Adrenal gland (tissue), 12 donors: Measurements from ENCODE around the gene NOVA1. TPM values are rescaled to one million over a fixed set of nuclear protein-coding genes. Genes with fewer than 3 reads are reported as not detected.

ENCODE experiments used
- DNase-seq, 7 donors: peaks; one replicate each; pipeline ENCODE4 v3.0.0-alpha.2; 2019 to 2020
- H3K27ac ChIP-seq, 5 donors: fragments of 200-600 bp; sonication (generic) in 4 of 5; 1 replicate in 3 of 5; 2 replicates in 2 of 5; pipeline versions ENCODE4 v1.5.1 to v1.8.0; 2016 to 2020; ENCODE audit warnings: mild to moderate bottlenecking in 1 of 5
- H3K27me3 ChIP-seq: fragments of 200-600 bp; 2 replicates; pipeline ENCODE4 v1.8.0; 2021
- H3K36me3 ChIP-seq, 2 donors: fragments of 200-600 bp; replicated peaks in 1 of 2; 1 replicate in 1 of 2; 2 replicates in 1 of 2; pipeline versions ENCODE4 v1.5.1 to v1.8.0; 2018 to 2022
- H3K4me1 ChIP-seq, 2 donors: fragments of 200-600 bp; replicated peaks in 1 of 2; 1 replicate in 1 of 2; 2 replicates in 1 of 2; pipeline versions ENCODE4 v1.5.1 to v1.8.0; 2018 to 2021
- H3K4me3 ChIP-seq, 4 donors: fragments of 200-600 bp; sonication (generic) in 3 of 4; one replicate each; pipeline ENCODE4 v1.5.1; 2016 to 2018
- H3K9me3 ChIP-seq, 3 donors: fragments of 200-600 bp; sonication (generic) in 1 of 3; replicated peaks in 1 of 3; 1 replicate in 2 of 3; 2 replicates in 1 of 3; pipeline versions ENCODE4 v1.5.1 to v1.8.0; 2016 to 2021
- CTCF ChIP-seq, 6 experiments: fragments of 450-650 bp in 4 of 6; fragments of 200-600 bp in 2 of 6; sonication (generic) in 1 of 6; IDR thresholded peaks; 1 replicate in 5 of 6; 2 replicates in 1 of 6; pipeline versions ENCODE4 v1.5.1 to v1.8.0; 2016 to 2021; ENCODE audit warnings: antibody characterized with exemption in 6 of 6, mild to moderate bottlenecking in 2 of 6, moderate library complexity in 1 of 6
- POLR2A ChIP-seq, 2 donors: fragments of 450-650 bp; IDR thresholded peaks; one replicate each; pipeline ENCODE4 v1.6.1; 2017; ENCODE audit warnings: antibody characterized with exemption in 2 of 2, mild to moderate bottlenecking in 2 of 2, moderate library complexity in 1 of 2
- WGBS, 4 donors: extraction: QIAGEN DNeasy Blood & Tissue Kit in 2 of 4; methylation state at CpG; one replicate each; pipeline versions ENCODE4 v1.1.5 to v1.1.7; 2013 to 2017; 5-methylcytosine and 5-hydroxymethylcytosine counted together
- intact Hi-C, 2 donors: fragments of 100-400 bp; cut with DNase I; formaldehyde crosslinking; loops; one replicate each; pipeline versions ENCODE4 v1.14.1 to v1.15.0; 2022 to 2023
- polyA plus RNA-seq, 3 donors: library from polyadenylated mRNA; stranded (reverse); fragments of 200-250 nt in 2 of 3; fragments of 350-450 nt in 1 of 3; fragmentation: Illumina TruSeq in 1 of 3; extraction: RNeasy Lipid Tissue Mini Kit (QIAGEN cat#74804) in 1 of 3; gene quantifications; one replicate each; pipeline ENCODE4 v1.2.3, GENCODE V29; 2013 to 2014
- total RNA-seq, 9 donors: library from RNA; depleted of rRNA in 4 of 9; stranded (reverse); fragments of >200 nt in 4 of 9; fragments of 120-200 nt in 1 of 9; fragmentation: NEBNext Ultra II Directional in 1 of 9; extraction: Animal tissue kit (Norgen Biotek cat#: 25700) in 1 of 9; gene quantifications; one replicate each; pipeline versions ENCODE4 v1.1.0 to v1.2.4, GENCODE V29; 2013 to 2023
- donor health status: healthy with polysubstance abuse.
- donor health status: Bipolar disorder and iron deficiency.
- donor health status: DM: yes; HTN: yes; CAD: no.
- donor health status: DM: no; HTN: no; CAD: no.
- donor health status: DM: no; HTN: no; CAD: no.
- donor health status: DM: yes; HTN: yes; CAD: no.

Gene NOVA1
- total and polyA plus RNA-seq, 12 donors = 0.69 to 16.6 (median 4.4) TPM

- no peak for DNase-seq
- no peaks in the 10 kb centered on the region for H3K27me3 ChIP-seq
- H3K36me3 ChIP-seq = no peaks in the 10 kb centered on the region
- 83 to 92% (median 87%) methylated on average over 3 of the region's 3 CpGs for WGBS, 4 donors
- intact Hi-C loops = no loop called here
- no peak overlapping the region for H3K4me3 ChIP-seq
- TF ChIP-seq POLR2A (IDR thresholded peaks at IDR 0.05) = no peak
- no peak for TF ChIP-seq CTCF (IDR thresholded peaks at IDR 0.05)
- no peak overlapping the region for H3K27ac ChIP-seq
- H3K4me1 ChIP-seq = no peaks in the 10 kb centered on the region
- H3K9me3 ChIP-seq = no peaks in the 10 kb centered on the region
These were observed 110.9 kb downstream of the NOVA1 start for GRCh38 chr14:26486922-26487321.

DNA sequence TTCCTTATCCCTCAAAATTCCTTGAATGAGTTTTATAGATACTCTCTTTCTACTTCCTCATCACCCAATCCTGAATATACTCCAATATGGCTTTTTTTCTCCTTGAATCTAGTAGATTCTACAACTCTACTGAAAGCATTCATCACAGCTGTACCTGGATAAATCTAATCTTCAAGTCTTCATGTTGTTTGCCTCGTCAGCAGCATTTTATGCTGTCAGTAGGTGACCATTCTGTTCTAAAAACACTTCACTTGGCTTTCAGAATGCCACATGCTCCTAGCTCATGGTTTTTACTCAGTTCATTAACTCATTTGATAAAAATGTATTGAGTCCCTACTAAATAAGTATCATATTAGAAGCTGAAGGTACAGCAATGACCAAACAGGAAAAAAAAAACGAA lies 113.3 kb downstream of the NOVA1 start:
- Histone ChIP-seq H3K27ac (no peak overlapping the region), H3K27me3 (no peaks in the 10 kb centered on the region), H3K9me3 (no peaks in the 10 kb centered on the region), H3K4me3 (no peak overlapping the region), H3K36me3 (no peaks in the 10 kb centered on the region), H3K4me1 (no peaks in the 10 kb centered on the region)
- 79 to 91% (median 85%) methylated on average over 2 of the region's 2 CpGs for WGBS, 4 donors
- intact Hi-C loops = no loop called here
- no peak for DNase-seq
- no peak for TF ChIP-seq POLR2A (IDR thresholded peaks at IDR 0.05)
- no peak for TF ChIP-seq CTCF (IDR thresholded peaks at IDR 0.05)

DNA sequence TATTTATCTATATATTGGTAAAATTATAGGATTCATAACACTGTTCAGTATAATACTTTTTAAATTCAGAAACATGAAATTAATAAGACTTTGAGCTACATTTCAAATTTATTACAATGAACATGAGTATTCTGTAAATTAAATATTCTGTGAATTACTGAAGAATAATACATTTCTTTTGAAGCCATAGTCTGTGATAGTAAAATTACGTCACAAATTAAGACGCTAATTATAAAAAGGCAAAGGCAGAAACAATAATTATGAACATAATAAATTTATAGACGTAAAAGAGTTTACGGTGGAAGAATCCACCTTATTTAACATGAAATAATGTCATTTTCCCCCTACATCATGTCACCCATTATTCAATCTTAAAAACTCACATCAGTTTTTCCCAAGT lies 118.9 kb downstream of the NOVA1 start:
- no peak for DNase-seq
- intact Hi-C loops = no loop called here
- Histone ChIP-seq H3K4me1 (no peaks in the 10 kb centered on the region), H3K4me3 (no peak overlapping the region), H3K9me3 (no peaks in the 10 kb centered on the region), H3K27ac (no peak overlapping the region), H3K36me3 (no peaks in the 10 kb centered on the region), H3K27me3 (no peaks in the 10 kb centered on the region)
- TF ChIP-seq POLR2A (IDR thresholded peaks at IDR 0.05) (no peak), CTCF (IDR thresholded peaks at IDR 0.05) (no peak)
- 94 to 96% (median 95%) methylated on average over 4 of the region's 4 CpGs for WGBS, 4 donors

DNA sequence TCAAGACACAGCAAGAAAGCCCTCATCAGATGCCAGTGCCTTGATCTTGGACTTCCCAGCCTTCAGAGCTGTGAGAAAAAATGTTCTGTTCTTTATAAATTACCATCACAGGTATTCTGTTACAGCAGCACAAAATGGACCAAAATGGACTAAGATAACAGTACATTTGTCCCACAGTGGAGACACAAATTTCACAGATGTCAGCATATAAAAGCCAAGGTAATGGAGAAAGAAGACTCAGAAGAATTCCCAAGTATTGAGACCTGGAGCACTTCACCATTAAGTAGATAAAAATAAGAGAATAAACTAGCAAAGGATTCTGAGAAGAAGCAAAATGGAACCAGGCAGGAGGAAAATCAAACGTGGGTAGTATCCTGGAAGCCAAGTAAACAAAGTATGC lies 131.0 kb downstream of the NOVA1 start:
- H3K27ac ChIP-seq = no peak overlapping the region
- H3K27me3 ChIP-seq = no peaks in the 10 kb centered on the region
- H3K36me3 ChIP-seq = no peaks in the 10 kb centered on the region
- 63 to 85% (median 76%) methylated on average over 1 of the region's 1 CpG for WGBS, 4 donors
- intact Hi-C loops = no loop called here
- H3K9me3 ChIP-seq = peaks cover 0 to 12% (median 0%) of the 10 kb centered on the region in 3 donors
- no peaks in the 10 kb centered on the region for H3K4me1 ChIP-seq
- TF ChIP-seq CTCF (IDR thresholded peaks at IDR 0.05) (no peak), POLR2A (IDR thresholded peaks at IDR 0.05) (no peak)
- DNase-seq = no peak
- H3K4me3 ChIP-seq = no peak overlapping the region
